Lung (tissue), 12 donors: ENCODE data around the gene FHL5. TPM values are rescaled to one million over a fixed set of nuclear protein-coding genes. Genes with fewer than 3 reads are reported as not detected.

ENCODE experiments used
- ATAC-seq: fragments of 200-7000 bp; cut with Tn5 transposase; one replicate; pipeline ENCODE4 v1.9.1; 2020; ENCODE audit warnings: moderate number of reproducible peaks; ENCODE audit not compliant: insufficient read depth, low FRiP score
- DNase-seq, 3 donors: peaks; one replicate each; pipeline ENCODE4 v3.0.0-alpha.2; 2013 to 2017
- H3K27ac ChIP-seq, 2 donors: one replicate each; pipeline ENCODE4 v1.5.1; 2013; ENCODE audit warnings: mild to moderate bottlenecking in 2 of 2, moderate library complexity in 2 of 2, control low read depth in 1 of 2, inconsistent platforms in 1 of 2, low read depth in 1 of 2, low read length in 1 of 2
- H3K27me3 ChIP-seq, 3 donors: one replicate each; pipeline ENCODE4 v1.5.1; 2013; ENCODE audit warnings: low read length in 2 of 3; ENCODE audit not compliant: control insufficient read depth in 3 of 3, insufficient read depth in 3 of 3
- H3K36me3 ChIP-seq, 4 donors: one replicate each; pipeline ENCODE4 v1.5.1; 2013; ENCODE audit warnings: low read length in 4 of 4, mild to moderate bottlenecking in 1 of 4, moderate library complexity in 1 of 4; ENCODE audit not compliant: control insufficient read depth in 4 of 4, insufficient read depth in 4 of 4
- H3K4me1 ChIP-seq, 5 donors: one replicate each; pipeline ENCODE4 v1.5.1; 2013; ENCODE audit warnings: low read length in 5 of 5, mild to moderate bottlenecking in 2 of 5, moderate library complexity in 1 of 5; ENCODE audit not compliant: control insufficient read depth in 5 of 5, insufficient read depth in 5 of 5
- H3K4me3 ChIP-seq: one replicate; pipeline ENCODE4 v1.5.1; 2013; ENCODE audit warnings: mild to moderate bottlenecking, control low read depth, moderate library complexity
- H3K9ac ChIP-seq, 2 donors: one replicate each; pipeline ENCODE4 v1.5.1; 2013; ENCODE audit warnings: low read length in 2 of 2, control low read depth in 1 of 2; ENCODE audit not compliant: insufficient read depth in 1 of 2
- H3K9me3 ChIP-seq, 4 donors: one replicate each; pipeline ENCODE4 v1.5.1; 2013; ENCODE audit warnings: low read length in 3 of 4, mild to moderate bottlenecking in 1 of 4, moderate library complexity in 1 of 4; ENCODE audit not compliant: control insufficient read depth in 4 of 4, insufficient read depth in 3 of 4
- WGBS, 2 donors: extraction: QIAGEN DNeasy Blood & Tissue Kit; methylation state at CpG; one replicate each; pipeline ENCODE4 v1.1.7; 2013; 5-methylcytosine and 5-hydroxymethylcytosine counted together
- polyA plus RNA-seq, 2 donors: library from polyadenylated mRNA; stranded (reverse); fragments of 200-250 nt; gene quantifications; one replicate each; pipeline ENCODE4 v1.2.1, GENCODE V29; 2013
- total RNA-seq, 2 donors: library from RNA; depleted of rRNA in 1 of 2; stranded (reverse); fragments of >200 nt in 1 of 2; gene quantifications; one replicate each; pipeline ENCODE4 v1.2.1, GENCODE V29; 2014 to 2021
- TF ChIP-seq, protein P1 (sequence below): IDR thresholded peaks from 2 replicates; pipeline ENCODE4 v1.5.1; 2012; ENCODE audit warnings: mild to moderate bottlenecking; ENCODE audit errors: control extremely low read depth, extremely low read depth
- donor health status: control.
- donor health status: control.
- donor health status: Bipolar disorder and iron deficiency.
- donor health status: healthy.
- donor health status: DM: yes; HTN: yes; CAD: no.

FHL5 gene
- total and polyA plus RNA-seq, 4 donors = 5.4 to 15.0 (median 8.4) TPM

DNA sequence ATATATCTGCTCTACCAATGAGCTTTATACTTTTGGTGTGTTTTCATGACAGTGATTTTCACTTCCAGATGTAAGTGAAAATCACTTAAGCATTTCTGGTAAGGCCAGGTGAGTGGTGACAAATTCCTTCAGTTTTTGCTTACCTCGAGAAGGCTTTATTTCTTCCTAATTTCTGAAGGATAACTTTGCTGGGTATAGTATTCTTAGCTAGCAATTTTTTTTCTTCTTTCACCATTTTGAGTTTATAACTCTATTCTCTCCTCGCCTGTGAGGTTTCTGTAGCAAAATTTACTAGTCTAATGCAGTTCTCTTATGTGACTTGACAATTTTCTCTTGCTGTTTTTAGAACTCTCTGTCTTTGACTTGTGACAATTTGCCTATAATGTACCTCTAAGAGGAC, 7.1 kb downstream of the FHL5 start:
- TF ChIP-seq, protein P1, sequence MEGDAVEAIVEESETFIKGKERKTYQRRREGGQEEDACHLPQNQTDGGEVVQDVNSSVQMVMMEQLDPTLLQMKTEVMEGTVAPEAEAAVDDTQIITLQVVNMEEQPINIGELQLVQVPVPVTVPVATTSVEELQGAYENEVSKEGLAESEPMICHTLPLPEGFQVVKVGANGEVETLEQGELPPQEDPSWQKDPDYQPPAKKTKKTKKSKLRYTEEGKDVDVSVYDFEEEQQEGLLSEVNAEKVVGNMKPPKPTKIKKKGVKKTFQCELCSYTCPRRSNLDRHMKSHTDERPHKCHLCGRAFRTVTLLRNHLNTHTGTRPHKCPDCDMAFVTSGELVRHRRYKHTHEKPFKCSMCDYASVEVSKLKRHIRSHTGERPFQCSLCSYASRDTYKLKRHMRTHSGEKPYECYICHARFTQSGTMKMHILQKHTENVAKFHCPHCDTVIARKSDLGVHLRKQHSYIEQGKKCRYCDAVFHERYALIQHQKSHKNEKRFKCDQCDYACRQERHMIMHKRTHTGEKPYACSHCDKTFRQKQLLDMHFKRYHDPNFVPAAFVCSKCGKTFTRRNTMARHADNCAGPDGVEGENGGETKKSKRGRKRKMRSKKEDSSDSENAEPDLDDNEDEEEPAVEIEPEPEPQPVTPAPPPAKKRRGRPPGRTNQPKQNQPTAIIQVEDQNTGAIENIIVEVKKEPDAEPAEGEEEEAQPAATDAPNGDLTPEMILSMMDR = no peak
- Histone ChIP-seq H3K27me3 (no peaks in the 10 kb centered on the region), H3K4me3 (no peak overlapping the region), H3K9me3 (peaks cover 0 to 12% (median 0%) of the 10 kb centered on the region in 4 donors), H3K4me1 (peaks cover 0 to 2% (median 0%) of the 10 kb centered on the region in 5 donors), H3K36me3 (no peaks in the 10 kb centered on the region), H3K9ac (no peak overlapping the region), H3K27ac (no peak overlapping the region)
- DNase-seq (no peak), ATAC-seq (no peak)
- WGBS, 2 donors = 82 to 87% methylated on average over 2 of the region's 2 CpGs

DNA sequence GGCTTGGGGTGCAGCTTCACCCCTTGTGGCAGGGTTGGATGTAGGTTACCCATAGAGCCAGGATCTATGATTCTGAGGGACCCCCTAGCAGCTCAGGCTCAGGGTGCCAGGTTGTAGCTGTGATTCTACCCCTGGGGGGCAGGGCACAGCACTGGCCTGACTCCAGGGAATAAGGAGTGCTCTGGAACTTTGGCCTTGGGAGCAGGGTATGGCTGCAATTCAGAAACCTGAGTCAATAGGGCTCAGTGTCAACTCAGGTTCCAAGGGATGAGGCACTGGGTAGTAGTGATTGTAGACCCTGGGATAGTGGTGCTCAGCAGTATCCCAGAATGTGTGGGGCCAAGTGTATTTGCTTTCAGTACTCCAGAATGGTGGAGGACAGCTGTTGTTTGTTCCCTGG, 8.6 kb downstream of the FHL5 start:
- TF ChIP-seq, protein P1 = no peak
- no peak for DNase-seq
- Histone ChIP-seq H3K9me3 (peaks cover 0 to 12% (median 0%) of the 10 kb centered on the region in 4 donors), H3K27ac (no peak overlapping the region), H3K4me1 (peaks cover 0 to 2% (median 0%) of the 10 kb centered on the region in 5 donors), H3K36me3 (no peaks in the 10 kb centered on the region), H3K4me3 (no peak overlapping the region), H3K27me3 (no peaks in the 10 kb centered on the region), H3K9ac (no peak overlapping the region)
- no peak for ATAC-seq

DNA sequence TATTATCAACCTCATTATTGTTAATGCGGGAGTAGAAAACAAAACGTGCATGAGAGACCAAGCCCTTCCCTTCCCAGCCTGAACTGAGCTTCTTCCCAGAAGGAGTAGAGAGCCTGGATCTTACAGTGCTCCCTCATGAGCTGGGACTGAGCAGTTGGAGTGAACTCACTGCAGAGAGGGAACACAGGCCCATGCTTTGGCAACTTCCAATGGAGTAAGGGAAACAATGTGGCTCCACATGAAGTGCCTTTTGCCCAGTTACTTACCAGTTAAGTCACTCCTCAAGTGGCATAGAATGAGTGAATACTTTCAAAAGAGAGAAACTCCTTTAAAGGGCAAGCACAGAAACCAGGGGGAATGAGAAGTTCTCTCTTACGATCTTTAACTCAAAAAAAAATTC, 12.4 kb downstream of the FHL5 start:
- H3K4me1 ChIP-seq = peaks cover 0 to 2% (median 0%) of the 10 kb centered on the region in 5 donors
- TF ChIP-seq, protein P1 = no peak
- no peak overlapping the region for H3K9ac ChIP-seq
- no peak overlapping the region for H3K4me3 ChIP-seq
- H3K36me3 ChIP-seq = no peaks in the 10 kb centered on the region
- no peak overlapping the region for H3K27ac ChIP-seq
- peaks cover 0 to 12% (median 0%) of the 10 kb centered on the region in 4 donors for H3K9me3 ChIP-seq
- WGBS, 2 donors = 84 to 87% methylated on average over 3 of the region's 3 CpGs
- no peak for DNase-seq
- no peaks in the 10 kb centered on the region for H3K27me3 ChIP-seq
- ATAC-seq = no peak

DNA sequence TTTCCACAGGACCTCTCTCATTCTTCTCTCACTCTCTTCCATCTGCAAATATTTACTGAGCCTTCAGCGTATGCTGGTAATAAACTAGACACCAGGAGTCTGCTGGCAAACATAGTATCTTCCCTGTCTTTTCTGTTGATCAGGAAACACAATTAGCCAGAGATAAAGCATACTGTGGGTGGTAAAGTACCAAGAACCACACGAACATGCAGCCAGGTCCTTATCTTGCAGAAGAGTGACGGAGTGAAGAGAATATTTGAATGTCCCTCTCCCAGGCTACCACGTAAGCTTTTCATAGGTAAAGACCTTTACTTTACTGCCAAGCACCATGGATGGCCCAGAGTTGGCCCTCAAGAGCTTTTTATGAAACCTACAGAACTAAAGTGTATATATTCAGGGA, 13.3 kb downstream of the FHL5 start:
- no peaks in the 10 kb centered on the region for H3K36me3 ChIP-seq
- H3K9ac ChIP-seq = no peak overlapping the region
- no peak overlapping the region for H3K27ac ChIP-seq
- H3K4me1 ChIP-seq = peaks cover 0 to 2% (median 0%) of the 10 kb centered on the region in 5 donors
- H3K27me3 ChIP-seq = no peaks in the 10 kb centered on the region
- ATAC-seq = no peak
- DNase-seq = no peak
- no peak overlapping the region for H3K4me3 ChIP-seq
- peaks cover 0 to 11% (median 0%) of the 10 kb centered on the region in 4 donors for H3K9me3 ChIP-seq
- TF ChIP-seq, protein P1 = no peak
- WGBS, 2 donors = 50 to 66% methylated on average over 4 of the region's 4 CpGs
